Loucy (cell line): Measurements from ENCODE around the gene CORT.
A peak's percentile ranks its signal among the peaks of the same experiment; 100 is the strongest.

ENCODE experiments used
- H2AFZ ChIP-seq: fragments of 200-600 bp; sonication (generic); 2 replicates; pipeline ENCODE4 v1.6.0; 2016; ENCODE audit warnings: antibody characterized with exemption, mild to moderate bottlenecking, low read length, moderate library complexity
- H3F3A ChIP-seq: fragments of 200-600 bp; 2 replicates; pipeline ENCODE4 v1.6.0; 2016; ENCODE audit warnings: antibody characterized with exemption, low read depth, mild to moderate bottlenecking
- H3K27me3 ChIP-seq: fragments of 200-600 bp; sonication (generic); 2 replicates; pipeline ENCODE4 v1.6.1; 2014; ENCODE audit warnings: low read length, mild to moderate bottlenecking; ENCODE audit not compliant: insufficient read depth, poor library complexity, severe bottlenecking
- H3K36me3 ChIP-seq: fragments of 200-600 bp; sonication (generic); 2 replicates; pipeline ENCODE4 v1.6.1; 2016; ENCODE audit warnings: low read length; ENCODE audit not compliant: insufficient read depth
- H3K4me1 ChIP-seq: fragments of 200-600 bp; sonication (generic); 2 replicates; pipeline ENCODE4 v1.5.1; 2014; ENCODE audit warnings: low read length, mild to moderate bottlenecking; ENCODE audit not compliant: insufficient read depth, poor library complexity, severe bottlenecking
- H3K4me2 ChIP-seq: fragments of 200-600 bp; sonication (generic); 2 replicates; pipeline ENCODE4 v1.6.0; 2014; ENCODE audit warnings: antibody characterized with exemption, low read length, low read depth, mild to moderate bottlenecking; ENCODE audit not compliant: poor library complexity, severe bottlenecking
- H3K4me3 ChIP-seq: fragments of 200-600 bp; sonication (generic); 2 replicates; pipeline ENCODE4 v1.5.1; 2014; ENCODE audit warnings: low read length, mild to moderate bottlenecking, mixed read lengths; ENCODE audit not compliant: poor library complexity, severe bottlenecking
- H3K79me2 ChIP-seq: fragments of 200-600 bp; sonication (generic); 2 replicates; pipeline ENCODE4 v1.6.1; 2014; ENCODE audit warnings: low read length; ENCODE audit not compliant: insufficient read depth
- H3K9ac ChIP-seq: fragments of 200-600 bp; sonication (generic); 2 replicates; pipeline ENCODE4 v1.6.0; 2014; ENCODE audit warnings: mild to moderate bottlenecking, low read depth, low read length, moderate library complexity; ENCODE audit not compliant: poor library complexity, severe bottlenecking
- H3K9me2 ChIP-seq: fragments of 200-600 bp; sonication (generic); replicated peaks from 2 replicates; pipeline ENCODE4 v1.6.1; 2016; ENCODE audit warnings: low read depth, low read length, mixed read lengths
- H3K9me3 ChIP-seq: fragments of 200-600 bp; sonication (generic); 2 replicates; pipeline ENCODE4 v1.6.1; 2014; ENCODE audit warnings: mild to moderate bottlenecking, antibody characterized with exemption, low read length, low read depth; ENCODE audit not compliant: insufficient read depth
- H4K20me1 ChIP-seq: fragments of 200-600 bp; sonication (generic); 2 replicates; pipeline ENCODE4 v1.6.0; 2014; ENCODE audit warnings: antibody characterized with exemption, low read length, mild to moderate bottlenecking; ENCODE audit not compliant: insufficient read depth, poor library complexity, severe bottlenecking
- EZH2phosphoT487 ChIP-seq: fragments of 200-600 bp; IDR thresholded peaks from 2 replicates; pipeline ENCODE4 v1.6.1; 2018; ENCODE audit warnings: antibody characterized with exemption, mild to moderate bottlenecking, moderate library complexity, borderline replicate concordance
- TF ChIP-seq, protein P1 (sequence below): fragments of 200-600 bp; sonication (generic); conservative IDR thresholded peaks from 2 replicates; pipeline ENCODE4 v1.5.1; 2014; ENCODE audit warnings: mild to moderate bottlenecking, antibody characterized with exemption, low read length

CORT gene

DNA sequence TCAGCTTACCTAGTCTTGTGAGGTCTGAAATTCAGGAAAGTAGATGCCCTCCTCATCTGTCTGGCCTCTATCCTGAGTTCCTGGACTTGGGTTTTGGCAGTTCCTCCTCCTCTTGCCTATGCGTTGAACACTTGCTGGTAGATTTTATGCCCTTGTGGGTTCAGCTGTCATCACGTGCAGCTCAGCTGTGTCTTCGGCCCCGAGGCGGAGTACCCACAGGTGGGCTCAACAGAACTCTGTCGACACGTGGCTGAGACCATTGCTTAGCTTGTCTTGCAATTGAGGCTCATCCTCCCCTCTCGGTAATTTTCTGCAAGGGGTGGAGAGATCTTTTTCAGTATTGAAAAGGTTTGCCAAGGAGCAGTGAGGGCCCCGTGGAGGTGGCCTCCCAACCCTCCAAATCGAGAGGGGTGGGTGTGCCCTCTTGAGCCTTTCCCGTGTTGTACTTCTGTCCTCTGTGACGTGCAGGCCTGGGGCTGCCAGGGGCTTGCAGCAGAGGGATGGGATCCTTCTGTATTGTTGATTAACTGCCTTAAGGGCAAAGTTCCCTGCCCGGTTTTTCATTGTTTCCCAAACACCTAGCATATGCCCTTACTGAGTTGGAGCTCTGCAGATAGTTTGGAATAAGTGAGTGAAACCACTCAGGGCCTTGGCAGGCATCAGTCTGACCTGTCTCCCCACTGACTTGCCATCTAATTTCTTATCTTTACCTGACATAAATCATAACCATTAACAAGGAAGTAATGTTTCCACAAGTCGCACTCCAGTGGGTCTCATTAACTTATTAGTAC is 16.7 kb upstream of the CORT start:
- Histone ChIP-seq H3K4me3 (no peak overlapping the region), H3F3A (no peaks in the 10 kb centered on the region), H3K9me2 (no peaks in the 10 kb centered on the region), H3K36me3 (no peaks in the 10 kb centered on the region), H3K4me2 (peak overlapping the region; percentile 35), H3K9me3 (no peaks in the 10 kb centered on the region), H4K20me1 (no peaks in the 10 kb centered on the region), H2AFZ (no peak overlapping the region), H3K27me3 (no peaks in the 10 kb centered on the region), H3K4me1 (peaks cover 14% of the 10 kb centered on the region), H3K79me2 (peaks cover 11% of the 10 kb centered on the region), H3K9ac (peak overlapping the region; percentile 32)
- TF ChIP-seq, protein P1, sequence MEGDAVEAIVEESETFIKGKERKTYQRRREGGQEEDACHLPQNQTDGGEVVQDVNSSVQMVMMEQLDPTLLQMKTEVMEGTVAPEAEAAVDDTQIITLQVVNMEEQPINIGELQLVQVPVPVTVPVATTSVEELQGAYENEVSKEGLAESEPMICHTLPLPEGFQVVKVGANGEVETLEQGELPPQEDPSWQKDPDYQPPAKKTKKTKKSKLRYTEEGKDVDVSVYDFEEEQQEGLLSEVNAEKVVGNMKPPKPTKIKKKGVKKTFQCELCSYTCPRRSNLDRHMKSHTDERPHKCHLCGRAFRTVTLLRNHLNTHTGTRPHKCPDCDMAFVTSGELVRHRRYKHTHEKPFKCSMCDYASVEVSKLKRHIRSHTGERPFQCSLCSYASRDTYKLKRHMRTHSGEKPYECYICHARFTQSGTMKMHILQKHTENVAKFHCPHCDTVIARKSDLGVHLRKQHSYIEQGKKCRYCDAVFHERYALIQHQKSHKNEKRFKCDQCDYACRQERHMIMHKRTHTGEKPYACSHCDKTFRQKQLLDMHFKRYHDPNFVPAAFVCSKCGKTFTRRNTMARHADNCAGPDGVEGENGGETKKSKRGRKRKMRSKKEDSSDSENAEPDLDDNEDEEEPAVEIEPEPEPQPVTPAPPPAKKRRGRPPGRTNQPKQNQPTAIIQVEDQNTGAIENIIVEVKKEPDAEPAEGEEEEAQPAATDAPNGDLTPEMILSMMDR = no peak
- TF ChIP-seq EZH2phosphoT487 = no peak

DNA sequence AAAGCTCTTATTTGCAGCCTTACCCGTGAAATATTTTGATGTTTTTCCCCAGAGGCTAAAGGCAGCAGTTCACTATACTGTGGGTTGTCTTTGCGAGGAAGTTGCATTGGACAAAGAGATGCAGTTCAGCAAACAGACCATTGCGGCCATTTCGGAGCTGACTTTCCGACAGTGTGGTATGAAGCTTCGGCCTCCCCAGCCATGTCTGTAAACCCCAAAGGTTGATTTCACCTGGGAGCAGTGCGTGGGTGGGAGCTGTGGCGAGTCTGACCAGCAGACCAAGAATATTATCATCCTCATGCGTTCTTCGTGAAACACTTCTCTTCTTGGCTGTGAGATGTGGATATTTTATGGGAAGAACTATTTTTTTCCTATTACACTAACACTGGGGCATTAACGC is 16.0 kb upstream of the CORT start:
- Histone ChIP-seq H3K27me3 (no peaks in the 10 kb centered on the region), H4K20me1 (no peaks in the 10 kb centered on the region), H3K4me2 (peak overlapping the region; percentile 35), H3K9me2 (no peaks in the 10 kb centered on the region), H3K36me3 (no peaks in the 10 kb centered on the region), H3K4me1 (peaks cover 14% of the 10 kb centered on the region), H2AFZ (no peak overlapping the region), H3F3A (no peaks in the 10 kb centered on the region), H3K9me3 (no peaks in the 10 kb centered on the region), H3K4me3 (no peak overlapping the region), H3K9ac (peak overlapping the region; percentile 32), H3K79me2 (peaks cover 11% of the 10 kb centered on the region)
- TF ChIP-seq EZH2phosphoT487 = no peak
- TF ChIP-seq, protein P1 = no peak

DNA sequence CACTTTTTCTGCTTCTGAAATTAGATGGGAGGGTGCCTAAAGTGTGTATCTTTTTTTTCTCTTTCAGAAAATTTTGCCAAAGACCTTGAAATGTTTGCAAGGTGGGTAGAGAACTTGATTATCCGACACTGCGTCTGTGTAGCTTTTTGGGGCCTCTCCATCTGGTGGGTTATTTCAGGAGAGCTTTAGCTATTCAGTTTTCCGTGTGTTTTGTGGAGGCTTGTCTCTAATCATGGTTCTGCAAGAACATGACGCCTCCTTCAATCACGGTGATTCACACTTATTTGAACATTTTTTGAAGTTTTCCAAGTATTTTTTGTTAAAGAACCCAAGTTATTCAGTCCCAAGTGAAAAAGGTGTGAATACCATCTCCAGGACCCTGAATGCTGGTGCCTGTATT is 15.2 kb upstream of the CORT start:
- Histone ChIP-seq H4K20me1 (no peaks in the 10 kb centered on the region), H3K4me2 (no peak overlapping the region), H2AFZ (no peak overlapping the region), H3K4me3 (no peak overlapping the region), H3F3A (no peaks in the 10 kb centered on the region), H3K9me3 (no peaks in the 10 kb centered on the region), H3K9me2 (no peaks in the 10 kb centered on the region), H3K79me2 (peaks cover 11% of the 10 kb centered on the region), H3K27me3 (no peaks in the 10 kb centered on the region), H3K9ac (no peak overlapping the region), H3K4me1 (peaks cover 14% of the 10 kb centered on the region), H3K36me3 (no peaks in the 10 kb centered on the region)
- TF ChIP-seq, protein P1 = no peak
- TF ChIP-seq EZH2phosphoT487 = no peak
